ENCODE measurements around the gene PCDH15.
"Not testable (repeated sequence)": the region's sequence is repeated elsewhere in the genome, so short reads cannot be mapped to it uniquely, and the experiment has no call there.

Gene PCDH15

GRCh38 chr10:53924051-53924700 lies 876.9 kb downstream of the PCDH15 start:
- not testable (repeated sequence) for H3K9ac ChIP-seq (ENCODE audit: low read length); H3K27me3 ChIP-seq (ENCODE audit: control insufficient read depth, insufficient read depth, low read length); H3K9me3 ChIP-seq (ENCODE audit: control insufficient read depth, low read length); H3K36me3 ChIP-seq (ENCODE audit: control insufficient read depth, insufficient read depth, low read length); H3K4me3 ChIP-seq (ENCODE audit: low read length); H3K4me1 ChIP-seq (ENCODE audit: control insufficient read depth, insufficient read depth, low read length)

- Histone ChIP-seq H3K4me3 (ENCODE audit: low read length) (no peak overlapping the region), H3K36me3 (ENCODE audit: control insufficient read depth, insufficient read depth, low read length) (no peaks in the 10 kb centered on the region), H3K27me3 (ENCODE audit: control insufficient read depth, insufficient read depth, low read length) (no peaks in the 10 kb centered on the region), H3K9ac (ENCODE audit: low read length) (no peak overlapping the region), H3K4me1 (ENCODE audit: control insufficient read depth, insufficient read depth, low read length) (no peaks in the 10 kb centered on the region), H3K9me3 (ENCODE audit: control insufficient read depth, low read length) (no peaks in the 10 kb centered on the region)
Observed at GRCh38 chr10:53918755-53919154, 882.3 kb downstream of the PCDH15 start.

GRCh38 chr10:53909791-53910190 lies 891.2 kb downstream of the PCDH15 start:
- no peak overlapping the region for H3K9ac ChIP-seq (ENCODE audit: low read length)
- no peaks in the 10 kb centered on the region for H3K27me3 ChIP-seq (ENCODE audit: control insufficient read depth, insufficient read depth, low read length)
- no peak overlapping the region for H3K4me3 ChIP-seq (ENCODE audit: low read length)
- no peaks in the 10 kb centered on the region for H3K9me3 ChIP-seq (ENCODE audit: control insufficient read depth, low read length)
- H3K4me1 ChIP-seq (ENCODE audit: control insufficient read depth, insufficient read depth, low read length): no peaks in the 10 kb centered on the region
- no peaks in the 10 kb centered on the region for H3K36me3 ChIP-seq (ENCODE audit: control insufficient read depth, insufficient read depth, low read length)

GRCh38 chr10:53904506-53905241 lies 896.4 kb downstream of the PCDH15 start:
- H3K4me3 ChIP-seq (ENCODE audit: low read length): no peak overlapping the region
- H3K4me1 ChIP-seq (ENCODE audit: control insufficient read depth, insufficient read depth, low read length): no peaks in the 10 kb centered on the region
- H3K27me3 ChIP-seq (ENCODE audit: control insufficient read depth, insufficient read depth, low read length): no peaks in the 10 kb centered on the region
- H3K9ac ChIP-seq (ENCODE audit: low read length): no peak overlapping the region
- H3K36me3 ChIP-seq (ENCODE audit: control insufficient read depth, insufficient read depth, low read length): no peaks in the 10 kb centered on the region
- no peaks in the 10 kb centered on the region for H3K9me3 ChIP-seq (ENCODE audit: control insufficient read depth, low read length)

- Histone ChIP-seq H3K36me3 (ENCODE audit: control insufficient read depth, insufficient read depth, low read length) (no peaks in the 10 kb centered on the region), H3K9me3 (ENCODE audit: control insufficient read depth, low read length) (no peaks in the 10 kb centered on the region), H3K4me3 (ENCODE audit: low read length) (no peak overlapping the region), H3K4me1 (ENCODE audit: control insufficient read depth, insufficient read depth, low read length) (no peaks in the 10 kb centered on the region), H3K9ac (ENCODE audit: low read length) (no peak overlapping the region), H3K27me3 (ENCODE audit: control insufficient read depth, insufficient read depth, low read length) (no peaks in the 10 kb centered on the region)
Observed at GRCh38 chr10:53903756-53904155, 897.3 kb downstream of the PCDH15 start.

- Histone ChIP-seq H3K27me3 (ENCODE audit: control insufficient read depth, insufficient read depth, low read length) (no peaks in the 10 kb centered on the region), H3K4me3 (ENCODE audit: low read length) (no peak overlapping the region), H3K36me3 (ENCODE audit: control insufficient read depth, insufficient read depth, low read length) (no peaks in the 10 kb centered on the region), H3K4me1 (ENCODE audit: control insufficient read depth, insufficient read depth, low read length) (no peaks in the 10 kb centered on the region), H3K9me3 (ENCODE audit: control insufficient read depth, low read length) (no peaks in the 10 kb centered on the region), H3K9ac (ENCODE audit: low read length) (no peak overlapping the region)
Observed at GRCh38 chr10:53899463-53900160, 901.4 kb downstream of the PCDH15 start.

GRCh38 chr10:53898532-53898931 lies 902.5 kb downstream of the PCDH15 start:
- Histone ChIP-seq H3K4me1 (ENCODE audit: control insufficient read depth, insufficient read depth, low read length) (no peaks in the 10 kb centered on the region), H3K9ac (ENCODE audit: low read length) (no peak overlapping the region), H3K27me3 (ENCODE audit: control insufficient read depth, insufficient read depth, low read length) (no peaks in the 10 kb centered on the region), H3K9me3 (ENCODE audit: control insufficient read depth, low read length) (no peaks in the 10 kb centered on the region), H3K4me3 (ENCODE audit: low read length) (no peak overlapping the region), H3K36me3 (ENCODE audit: control insufficient read depth, insufficient read depth, low read length) (no peaks in the 10 kb centered on the region)

- H3K9ac ChIP-seq (ENCODE audit: low read length): no peak overlapping the region
- no peaks in the 10 kb centered on the region for H3K27me3 ChIP-seq (ENCODE audit: control insufficient read depth, insufficient read depth, low read length)
Observed at GRCh38 chr10:53894145-53894544, 906.9 kb downstream of the PCDH15 start.

GRCh38 chr10:53893061-53893460 lies 908.0 kb downstream of the PCDH15 start:
- no peaks in the 10 kb centered on the region for H3K27me3 ChIP-seq (ENCODE audit: control insufficient read depth, insufficient read depth, low read length)
- H3K9me3 ChIP-seq (ENCODE audit: control insufficient read depth, low read length): no peaks in the 10 kb centered on the region
- H3K4me1 ChIP-seq (ENCODE audit: control insufficient read depth, insufficient read depth, low read length): no peaks in the 10 kb centered on the region
- no peaks in the 10 kb centered on the region for H3K36me3 ChIP-seq (ENCODE audit: control insufficient read depth, insufficient read depth, low read length)
- no peak overlapping the region for H3K4me3 ChIP-seq (ENCODE audit: low read length)
- no peak overlapping the region for H3K9ac ChIP-seq (ENCODE audit: low read length)

More at GRCh38 chr10:53894145-53894544, 906.9 kb downstream of the PCDH15 start:
- no peaks in the 10 kb centered on the region for H3K36me3 ChIP-seq (ENCODE audit: control insufficient read depth, insufficient read depth, low read length)
- no peak overlapping the region for H3K4me3 ChIP-seq (ENCODE audit: low read length)
- no peaks in the 10 kb centered on the region for H3K9me3 ChIP-seq (ENCODE audit: control insufficient read depth, low read length)
- no peaks in the 10 kb centered on the region for H3K4me1 ChIP-seq (ENCODE audit: control insufficient read depth, insufficient read depth, low read length)

- Histone ChIP-seq H3K4me1 (ENCODE audit: control insufficient read depth, insufficient read depth, low read length) (no peaks in the 10 kb centered on the region), H3K4me3 (ENCODE audit: low read length) (no peak overlapping the region), H3K9ac (ENCODE audit: low read length) (no peak overlapping the region), H3K27me3 (ENCODE audit: control insufficient read depth, insufficient read depth, low read length) (no peaks in the 10 kb centered on the region), H3K9me3 (ENCODE audit: control insufficient read depth, low read length) (no peaks in the 10 kb centered on the region), H3K36me3 (ENCODE audit: control insufficient read depth, insufficient read depth, low read length) (no peaks in the 10 kb centered on the region)
Observed at GRCh38 chr10:53886325-53887300, 914.4 kb downstream of the PCDH15 start.

- H3K9ac ChIP-seq (ENCODE audit: low read length): no peak overlapping the region
- H3K4me3 ChIP-seq (ENCODE audit: low read length): no peak overlapping the region
- H3K27me3 ChIP-seq (ENCODE audit: control insufficient read depth, insufficient read depth, low read length): no peaks in the 10 kb centered on the region
- H3K36me3 ChIP-seq (ENCODE audit: control insufficient read depth, insufficient read depth, low read length): no peaks in the 10 kb centered on the region
- no peaks in the 10 kb centered on the region for H3K4me1 ChIP-seq (ENCODE audit: control insufficient read depth, insufficient read depth, low read length)
- no peaks in the 10 kb centered on the region for H3K9me3 ChIP-seq (ENCODE audit: control insufficient read depth, low read length)
Observed at GRCh38 chr10:53864846-53865245, 936.2 kb downstream of the PCDH15 start.

All from mucosa of stomach (tissue), 1 donor.